Endothelial cell of umbilical vein (primary cell): ENCODE results near the gene ARMH1. TPM values are rescaled to one million over a fixed set of nuclear protein-coding genes. Genes with fewer than 3 reads are reported as not detected.

Experiments
- BruUV-seq: library from RNA; stranded (reverse); fragments of 400-500 nt; replicated peaks from 2 replicates; lab custom pipeline; 2021; lab: Mats Ljungman, UMichigan
- CTCF ChIA-PET: fragments of 300-600, 350-600 bp; sonication (Branson Sonifier 250); formaldehyde crosslinking; loops from one replicate; lab custom pipeline; 2021; ENCODE audit warnings: antibody characterized with exemption, inconsistent platforms; lab: Charles Lee
- POLR2A ChIA-PET: fragments of 300-600, 350-600 bp; sonication (Branson Sonifier 250); formaldehyde crosslinking; loops from one replicate; lab custom pipeline; 2021; ENCODE audit warnings: antibody characterized with exemption, inconsistent platforms; lab: Charles Lee
- DNase-seq: peaks from one replicate; pipeline ENCODE4 v3.0.0-alpha.2; 2011; ENCODE audit warnings: low read depth, low spot score
- FAIRE-seq: peaks from 2 replicates; lab custom pipeline; 2011; peaks lifted over from hg19 to GRCh38; lab: Jason Lieb, UNC
- H2AFZ ChIP-seq: 2 replicates; pipeline ENCODE4 v1.6.0; 2012; ENCODE audit warnings: low read depth, low read length, control low read depth, inconsistent platforms
- H3K27ac ChIP-seq: 2 replicates; pipeline ENCODE4 v1.5.1; 2011; ENCODE audit warnings: low read depth, mild to moderate bottlenecking, control low read depth, low read length, moderate library complexity; ENCODE audit not compliant: insufficient read depth
- H3K27me3 ChIP-seq, 2 experiments: 2 replicates each; pipeline versions ENCODE4 v1.6.0 to v1.6.1; 2011; ENCODE audit warnings: low read length in 2 of 2, mixed read lengths in 1 of 2; ENCODE audit not compliant: control insufficient read depth in 2 of 2, insufficient read depth in 2 of 2
- H3K36me3 ChIP-seq, 2 experiments: 2 replicates in 1 of 2; 3 replicates in 1 of 2; pipeline ENCODE4 v1.5.1; 2011; ENCODE audit warnings: low read length in 2 of 2, mild to moderate bottlenecking in 1 of 2, moderate library complexity in 1 of 2; ENCODE audit not compliant: control insufficient read depth in 2 of 2, insufficient read depth in 2 of 2; ENCODE audit errors: extremely low read depth in 1 of 2
- H3K4me1 ChIP-seq: 3 replicates; pipeline ENCODE4 v1.5.1; 2011; ENCODE audit warnings: mild to moderate bottlenecking, low read length; ENCODE audit not compliant: control insufficient read depth, insufficient read depth; ENCODE audit errors: extremely low read depth
- H3K4me2 ChIP-seq: 2 replicates; pipeline ENCODE4 v1.6.1; 2011; ENCODE audit warnings: low read length, control low read depth, mixed read lengths; ENCODE audit not compliant: insufficient read depth
- H3K4me3 ChIP-seq, 3 experiments: fragments of 200-600 bp in 1 of 3; sonication (generic), shearing (Covaris generic) in 1 of 3; replicated peaks in 1 of 3; 2 replicates each; pipeline ENCODE4 v1.5.1; 2011 to 2016; ENCODE audit warnings: control low read depth in 3 of 3, low read length in 3 of 3, mild to moderate bottlenecking in 2 of 3, inconsistent platforms in 1 of 3, low read depth in 1 of 3, moderate library complexity in 1 of 3; ENCODE audit not compliant: insufficient read depth in 1 of 3
- H3K79me2 ChIP-seq: 2 replicates; pipeline ENCODE4 v1.6.0; 2012; ENCODE audit warnings: low read length, inconsistent platforms; ENCODE audit not compliant: control insufficient read depth, insufficient read depth
- H3K9ac ChIP-seq: replicated peaks from 2 replicates; pipeline ENCODE3; 2011; ENCODE audit warnings: low read length, control low read depth; ENCODE audit not compliant: insufficient read depth; ENCODE audit errors: extremely low read depth
- H3K9me1 ChIP-seq: replicated peaks from 3 replicates; pipeline ENCODE4 v1.6.0; 2011; ENCODE audit warnings: mild to moderate bottlenecking, low read length; ENCODE audit not compliant: control insufficient read depth, insufficient read depth; ENCODE audit errors: extremely low read depth
- H3K9me3 ChIP-seq: replicated peaks from 2 replicates; pipeline ENCODE4 v1.5.1; 2012; ENCODE audit warnings: low read length, inconsistent platforms; ENCODE audit not compliant: control insufficient read depth, insufficient read depth
- H4K20me1 ChIP-seq: replicated peaks from 2 replicates; pipeline ENCODE3; 2011; ENCODE audit warnings: mild to moderate bottlenecking, low read length; ENCODE audit not compliant: control insufficient read depth, insufficient read depth; ENCODE audit errors: extremely low read depth
- EZH2 ChIP-seq: IDR thresholded peaks from 2 replicates; pipeline ENCODE4 v1.6.1; 2012; ENCODE audit warnings: borderline replicate concordance, low read depth, mild to moderate bottlenecking, moderate library complexity, low read length, inconsistent platforms; ENCODE audit not compliant: severe bottlenecking
- FOS ChIP-seq: IDR thresholded peaks from 2 replicates; pipeline ENCODE4 v1.6.1; 2011; ENCODE audit warnings: mild to moderate bottlenecking, low read length, moderate library complexity, borderline replicate concordance; ENCODE audit not compliant: insufficient read depth
- GATA2 ChIP-seq: IDR thresholded peaks from 2 replicates; pipeline ENCODE4 v1.7.0; 2011; ENCODE audit warnings: low read depth, mild to moderate bottlenecking, moderate library complexity, mixed read lengths, low read length; ENCODE audit not compliant: insufficient read length, insufficient read depth
- JUN ChIP-seq: IDR thresholded peaks from 2 replicates; pipeline ENCODE4 v1.6.1; 2011; ENCODE audit warnings: borderline replicate concordance, low read depth; ENCODE audit not compliant: insufficient read length, insufficient read depth
- MYC ChIP-seq: IDR thresholded peaks from one replicate; pipeline ENCODE4 v1.6.1; 2011; ENCODE audit warnings: mild to moderate bottlenecking, low read depth, low read length
- POLR2A ChIP-seq: IDR thresholded peaks from 2 replicates; pipeline ENCODE4 v1.6.1; 2012; ENCODE audit warnings: low read depth, mild to moderate bottlenecking, control low read depth, low read length
- POLR2AphosphoS5 ChIP-seq: IDR thresholded peaks from 2 replicates; pipeline ENCODE4 v1.6.1; 2012; ENCODE audit warnings: low read depth, mild to moderate bottlenecking, control low read depth, low read length, moderate library complexity; ENCODE audit not compliant: insufficient read depth
- dilution Hi-C: fragments of 300-500 bp; cut with MboI; formaldehyde crosslinking; loops from one replicate; pipeline ENCODE4 v1.15.0; 2019; ENCODE audit warnings: low sequenced_read_pairs; ENCODE audit not compliant: extremely low pct_ligation_motif_present
- intact Hi-C: fragments of 100-400 bp; cut with micrococcal nuclease; formaldehyde crosslinking; loops from one replicate; pipeline ENCODE4 v1.10.0; 2022
- polyA plus RNA-seq, 4 experiments: library from polyadenylated mRNA; depleted of rRNA in 3 of 4; stranded (reverse) in 3 of 4; unstranded in 1 of 4; fragments of >200 nt; gene quantifications; 2 replicates each; pipeline versions ENCODE4 v1.2.1 to v1.2.3, GENCODE V29; 2011 to 2012; ENCODE audit warnings: missing spikeins in 1 of 4
- total RNA-seq: library from RNA; stranded (reverse); gene quantifications from 2 replicates; pipeline ENCODE4 v1.2.3, GENCODE V29; 2021
- TF ChIP-seq, protein P1 (sequence below), 2 donors: IDR thresholded peaks; 1 replicate in 1 of 2; 2 replicates in 1 of 2; pipeline ENCODE4 v1.5.1; 2011; ENCODE audit warnings: low read length in 2 of 2, mild to moderate bottlenecking in 2 of 2, moderate library complexity in 2 of 2, control low read depth in 1 of 2, inconsistent platforms in 1 of 2, low read depth in 1 of 2; ENCODE audit not compliant: insufficient read depth in 1 of 2; ENCODE audit errors: extremely low read depth in 1 of 2
- TF ChIP-seq, protein P2 (sequence below): IDR thresholded peaks from 2 replicates; pipeline ENCODE4 v1.6.1; 2011; ENCODE audit not compliant: insufficient read depth, insufficient read length

The ARMH1 gene
- total and polyA plus RNA-seq, 2 donors (not counting 3 experiments of a cell fraction or from before 2014, with no cell fraction given) = 0.17 TPM; not detected in 1

DNA sequence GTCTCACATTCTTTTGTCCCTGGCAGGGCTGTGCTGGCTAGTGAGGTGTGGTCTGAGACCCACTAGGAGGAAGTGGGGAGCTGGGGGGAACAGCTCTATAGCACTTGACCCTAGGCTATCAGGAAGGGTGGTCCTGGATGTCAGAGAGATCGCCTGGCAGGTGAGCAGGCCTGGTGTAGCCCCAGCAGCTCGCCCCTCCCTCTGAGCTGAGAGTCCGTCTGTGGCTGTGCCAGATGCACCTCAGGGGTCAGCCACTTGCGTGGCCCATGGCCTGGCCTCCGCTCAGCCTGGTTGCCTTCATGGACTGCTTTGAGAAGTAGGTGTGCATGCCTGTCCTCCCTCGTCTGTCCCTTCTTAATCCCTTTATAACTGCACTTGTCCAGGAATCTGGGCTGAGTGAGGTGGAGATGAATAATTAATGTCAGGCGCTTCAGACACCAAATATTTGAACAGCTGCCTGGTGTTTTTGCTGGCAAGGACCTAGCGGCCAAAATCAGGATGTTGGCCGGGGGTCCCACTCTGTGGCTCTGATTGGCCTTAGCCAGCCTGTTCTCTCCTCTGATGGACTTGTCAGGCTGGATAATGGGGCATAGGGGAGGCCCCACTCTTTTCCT lies 30.7 kb upstream of the ARMH1 start:
- no peak for TF ChIP-seq POLR2AphosphoS5
- TF ChIP-seq, protein P1, sequence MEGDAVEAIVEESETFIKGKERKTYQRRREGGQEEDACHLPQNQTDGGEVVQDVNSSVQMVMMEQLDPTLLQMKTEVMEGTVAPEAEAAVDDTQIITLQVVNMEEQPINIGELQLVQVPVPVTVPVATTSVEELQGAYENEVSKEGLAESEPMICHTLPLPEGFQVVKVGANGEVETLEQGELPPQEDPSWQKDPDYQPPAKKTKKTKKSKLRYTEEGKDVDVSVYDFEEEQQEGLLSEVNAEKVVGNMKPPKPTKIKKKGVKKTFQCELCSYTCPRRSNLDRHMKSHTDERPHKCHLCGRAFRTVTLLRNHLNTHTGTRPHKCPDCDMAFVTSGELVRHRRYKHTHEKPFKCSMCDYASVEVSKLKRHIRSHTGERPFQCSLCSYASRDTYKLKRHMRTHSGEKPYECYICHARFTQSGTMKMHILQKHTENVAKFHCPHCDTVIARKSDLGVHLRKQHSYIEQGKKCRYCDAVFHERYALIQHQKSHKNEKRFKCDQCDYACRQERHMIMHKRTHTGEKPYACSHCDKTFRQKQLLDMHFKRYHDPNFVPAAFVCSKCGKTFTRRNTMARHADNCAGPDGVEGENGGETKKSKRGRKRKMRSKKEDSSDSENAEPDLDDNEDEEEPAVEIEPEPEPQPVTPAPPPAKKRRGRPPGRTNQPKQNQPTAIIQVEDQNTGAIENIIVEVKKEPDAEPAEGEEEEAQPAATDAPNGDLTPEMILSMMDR (IDR thresholded peaks at IDR 0.05; ENCODE audit: extremely low read depth in 1 of 2, insufficient read depth in 1 of 2, low read depth in 1 of 2, low read length in 2 of 2) = no peak
- TF ChIP-seq JUN = no peak
- no peak for TF ChIP-seq MYC
- TF ChIP-seq EZH2 = no peak
- no peak for TF ChIP-seq POLR2A
- no peak for TF ChIP-seq GATA2
- TF ChIP-seq, protein P2, sequence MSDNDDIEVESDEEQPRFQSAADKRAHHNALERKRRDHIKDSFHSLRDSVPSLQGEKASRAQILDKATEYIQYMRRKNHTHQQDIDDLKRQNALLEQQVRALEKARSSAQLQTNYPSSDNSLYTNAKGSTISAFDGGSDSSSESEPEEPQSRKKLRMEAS = no peak
- no peak for TF ChIP-seq FOS
- Histone ChIP-seq H3K4me3 (no peak overlapping the region), H3K4me1 (no peaks in the 10 kb centered on the region), H3K4me2 (no peak overlapping the region), H3K9ac (no peak overlapping the region), H3K27me3 (no peaks in the 10 kb centered on the region), H3K36me3 (peaks cover 4 to 45% of the 10 kb centered on the region in 2 experiments), H3K9me1 (no peaks in the 10 kb centered on the region), H3K9me3 (no peaks in the 10 kb centered on the region), H3K79me2 (no peaks in the 10 kb centered on the region), H4K20me1 (no peaks in the 10 kb centered on the region), H2AFZ (no peak overlapping the region), H3K27ac (no peak overlapping the region)
- intact Hi-C loops (no loop called here), dilution Hi-C loops (no loop called here)
- FAIRE-seq (no peak), DNase-seq (no peak)
- ChIA-PET POLR2A (no interaction called here), CTCF (interaction anchor here (6.1 kb wide), 1 partner anchor 8 kb away, joined by 48 read pairs; no protein-coding TSS in a partner anchor)
- no TSS peak for BruUV-seq
